ENCODE results near the gene DAPK2.
"Not testable (repeated sequence)": the region's sequence is repeated elsewhere in the genome, so short reads cannot be mapped to it uniquely, and the experiment has no call there.

Gene DAPK2

GRCh38 chr15:64082757-64083156 lies 36.5 kb upstream of the DAPK2 start:
- TF ChIP-seq ZNF70 (CRISPR knock-in tag; IDR thresholded peaks at IDR 0.05) (no peak), CSDC2 (CRISPR knock-in tag; IDR thresholded peaks at IDR 0.05) (no peak)

GRCh38 chr15:64073496-64073895 lies 27.2 kb upstream of the DAPK2 start:
- ATAC-seq, result not testable (repeated sequence)

More at GRCh38 chr15:64082757-64083156, 36.5 kb upstream of the DAPK2 start:
- no peak for ATAC-seq

GRCh38 chr15:64072812-64073211 lies 26.5 kb upstream of the DAPK2 start:
- TF ChIP-seq CREB5 (CRISPR knock-in tag; IDR thresholded peaks at IDR 0.05; ENCODE audit: low read depth) (no peak), CSDC2 (CRISPR knock-in tag; IDR thresholded peaks at IDR 0.05) (no peak), RARB (CRISPR knock-in tag; IDR thresholded peaks at IDR 0.05) (no peak), BACH2 (CRISPR knock-in tag; IDR thresholded peaks at IDR 0.05; ENCODE audit: borderline replicate concordance) (no peak), ZNF8 (CRISPR knock-in tag; IDR thresholded peaks at IDR 0.05) (no peak), ZFP30 (CRISPR knock-in tag; IDR thresholded peaks at IDR 0.05) (no peak), OSR1 (CRISPR knock-in tag; IDR thresholded peaks at IDR 0.05) (no peak), ZNF565 (CRISPR knock-in tag; conservative IDR thresholded peaks at IDR 0.05; ENCODE audit: low read depth) (no peak), ARNTL (CRISPR knock-in tag; IDR thresholded peaks at IDR 0.05; ENCODE audit: borderline replicate concordance, low read depth) (no peak), ZFP3 (CRISPR knock-in tag; IDR thresholded peaks at IDR 0.05) (no peak)
- no peak for ATAC-seq

DNA sequence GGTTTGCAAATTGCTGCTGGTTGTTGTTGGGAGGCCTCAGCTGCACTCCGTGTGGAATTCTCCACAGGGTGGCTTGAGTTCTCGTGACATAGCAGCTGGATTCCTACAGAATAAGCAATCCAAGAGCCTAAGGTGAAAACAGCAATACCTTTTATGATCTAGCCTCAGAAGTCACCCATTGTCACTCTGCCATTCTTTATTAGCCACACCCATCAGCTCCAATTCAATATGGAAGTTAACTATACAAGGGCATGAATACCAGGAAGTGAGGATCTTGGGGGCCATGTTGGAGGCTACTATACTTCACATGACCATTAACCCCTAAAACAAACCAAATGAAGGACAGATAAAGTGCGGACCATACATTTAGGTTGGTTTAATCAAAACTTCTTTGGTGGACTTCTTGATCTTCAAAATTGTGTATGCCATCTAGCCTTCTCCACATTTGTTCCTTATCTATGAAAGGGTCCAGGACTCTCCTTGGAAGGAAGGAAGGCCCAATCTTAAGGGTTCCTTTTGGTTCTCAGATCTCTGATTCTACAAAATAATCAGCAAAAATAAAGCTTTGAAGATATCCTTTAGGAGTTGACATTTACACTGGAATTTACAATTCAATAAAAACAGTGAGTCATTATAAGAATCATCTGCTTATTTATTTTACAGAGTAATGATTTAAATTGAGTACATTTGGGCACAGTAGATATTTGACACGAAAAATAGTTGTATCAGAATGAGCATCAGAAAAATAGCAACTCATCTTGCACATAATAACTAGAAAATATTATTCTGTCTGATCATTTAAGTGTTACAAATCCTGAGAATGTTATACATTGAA lies 25.9 kb upstream of the DAPK2 start:
- ATAC-seq, result no peak

More for the DNA sequence above, 25.9 kb upstream of the DAPK2 start:
- no peak for TF ChIP-seq ZNF565 (CRISPR knock-in tag; conservative IDR thresholded peaks at IDR 0.05; ENCODE audit: low read depth)
- TF ChIP-seq CREB5 (CRISPR knock-in tag; IDR thresholded peaks at IDR 0.05; ENCODE audit: low read depth), result no peak
- TF ChIP-seq PATZ1 (CRISPR knock-in tag; IDR thresholded peaks at IDR 0.05; ENCODE audit: borderline replicate concordance), result no peak
- TF ChIP-seq CSDC2 (CRISPR knock-in tag; IDR thresholded peaks at IDR 0.05), result no peak
- no peak for TF ChIP-seq RARB (CRISPR knock-in tag; IDR thresholded peaks at IDR 0.05)
- no peak for TF ChIP-seq ZFP30 (CRISPR knock-in tag; IDR thresholded peaks at IDR 0.05)
- TF ChIP-seq TCF4 (CRISPR knock-in tag; IDR thresholded peaks at IDR 0.05; ENCODE audit: borderline replicate concordance), result no peak
- TF ChIP-seq OSR1 (CRISPR knock-in tag; IDR thresholded peaks at IDR 0.05), result no peak
- TF ChIP-seq TSHZ2 (CRISPR knock-in tag; IDR thresholded peaks at IDR 0.05), result no peak
- no peak for TF ChIP-seq BACH2 (CRISPR knock-in tag; IDR thresholded peaks at IDR 0.05; ENCODE audit: borderline replicate concordance)
- TF ChIP-seq ZFP3 (CRISPR knock-in tag; IDR thresholded peaks at IDR 0.05), result no peak
- TF ChIP-seq ARNTL (CRISPR knock-in tag; IDR thresholded peaks at IDR 0.05; ENCODE audit: borderline replicate concordance, low read depth), result no peak
- TF ChIP-seq SNAI2 (CRISPR knock-in tag; IDR thresholded peaks at IDR 0.05), result no peak
- no peak for TF ChIP-seq ZNF70 (CRISPR knock-in tag; IDR thresholded peaks at IDR 0.05)
- TF ChIP-seq, protein P1, sequence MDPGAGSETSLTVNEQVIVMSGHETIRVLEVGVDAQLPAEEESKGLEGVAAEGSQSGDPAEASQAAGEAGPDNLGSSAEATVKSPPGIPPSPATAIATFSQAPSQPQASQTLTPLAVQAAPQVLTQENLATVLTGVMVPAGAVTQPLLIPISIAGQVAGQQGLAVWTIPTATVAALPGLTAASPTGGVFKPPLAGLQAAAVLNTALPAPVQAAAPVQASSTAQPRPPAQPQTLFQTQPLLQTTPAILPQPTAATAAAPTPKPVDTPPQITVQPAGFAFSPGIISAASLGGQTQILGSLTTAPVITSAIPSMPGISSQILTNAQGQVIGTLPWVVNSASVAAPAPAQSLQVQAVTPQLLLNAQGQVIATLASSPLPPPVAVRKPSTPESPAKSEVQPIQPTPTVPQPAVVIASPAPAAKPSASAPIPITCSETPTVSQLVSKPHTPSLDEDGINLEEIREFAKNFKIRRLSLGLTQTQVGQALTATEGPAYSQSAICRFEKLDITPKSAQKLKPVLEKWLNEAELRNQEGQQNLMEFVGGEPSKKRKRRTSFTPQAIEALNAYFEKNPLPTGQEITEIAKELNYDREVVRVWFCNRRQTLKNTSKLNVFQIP (CRISPR knock-in tag; IDR thresholded peaks at IDR 0.05; ENCODE audit: borderline replicate concordance, low read depth), result no peak
- no peak for TF ChIP-seq ZC3H10 (CRISPR knock-in tag; IDR thresholded peaks at IDR 0.05)
- TF ChIP-seq, protein P2, sequence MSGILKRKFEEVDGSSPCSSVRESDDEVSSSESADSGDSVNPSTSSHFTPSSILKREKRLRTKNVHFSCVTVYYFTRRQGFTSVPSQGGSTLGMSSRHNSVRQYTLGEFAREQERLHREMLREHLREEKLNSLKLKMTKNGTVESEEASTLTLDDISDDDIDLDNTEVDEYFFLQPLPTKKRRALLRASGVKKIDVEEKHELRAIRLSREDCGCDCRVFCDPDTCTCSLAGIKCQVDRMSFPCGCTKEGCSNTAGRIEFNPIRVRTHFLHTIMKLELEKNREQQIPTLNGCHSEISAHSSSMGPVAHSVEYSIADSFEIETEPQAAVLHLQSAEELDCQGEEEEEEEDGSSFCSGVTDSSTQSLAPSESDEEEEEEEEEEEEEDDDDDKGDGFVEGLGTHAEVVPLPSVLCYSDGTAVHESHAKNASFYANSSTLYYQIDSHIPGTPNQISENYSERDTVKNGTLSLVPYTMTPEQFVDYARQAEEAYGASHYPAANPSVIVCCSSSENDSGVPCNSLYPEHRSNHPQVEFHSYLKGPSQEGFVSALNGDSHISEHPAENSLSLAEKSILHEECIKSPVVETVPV (CRISPR knock-in tag; IDR thresholded peaks at IDR 0.05), result no peak
